Measurements from ENCODE around the gene TELO2. TPM values are rescaled to one million over a fixed set of nuclear protein-coding genes. Genes with fewer than 3 reads are reported as not detected.
A peak's percentile ranks its signal among the peaks of the same experiment; 100 is the strongest.

TELO2 gene
- polyA plus RNA-seq (2013, experiment 1 of 2) = 49.8 TPM
- 34.4 TPM for polyA plus RNA-seq (2013, experiment 2 of 2)

DNA sequence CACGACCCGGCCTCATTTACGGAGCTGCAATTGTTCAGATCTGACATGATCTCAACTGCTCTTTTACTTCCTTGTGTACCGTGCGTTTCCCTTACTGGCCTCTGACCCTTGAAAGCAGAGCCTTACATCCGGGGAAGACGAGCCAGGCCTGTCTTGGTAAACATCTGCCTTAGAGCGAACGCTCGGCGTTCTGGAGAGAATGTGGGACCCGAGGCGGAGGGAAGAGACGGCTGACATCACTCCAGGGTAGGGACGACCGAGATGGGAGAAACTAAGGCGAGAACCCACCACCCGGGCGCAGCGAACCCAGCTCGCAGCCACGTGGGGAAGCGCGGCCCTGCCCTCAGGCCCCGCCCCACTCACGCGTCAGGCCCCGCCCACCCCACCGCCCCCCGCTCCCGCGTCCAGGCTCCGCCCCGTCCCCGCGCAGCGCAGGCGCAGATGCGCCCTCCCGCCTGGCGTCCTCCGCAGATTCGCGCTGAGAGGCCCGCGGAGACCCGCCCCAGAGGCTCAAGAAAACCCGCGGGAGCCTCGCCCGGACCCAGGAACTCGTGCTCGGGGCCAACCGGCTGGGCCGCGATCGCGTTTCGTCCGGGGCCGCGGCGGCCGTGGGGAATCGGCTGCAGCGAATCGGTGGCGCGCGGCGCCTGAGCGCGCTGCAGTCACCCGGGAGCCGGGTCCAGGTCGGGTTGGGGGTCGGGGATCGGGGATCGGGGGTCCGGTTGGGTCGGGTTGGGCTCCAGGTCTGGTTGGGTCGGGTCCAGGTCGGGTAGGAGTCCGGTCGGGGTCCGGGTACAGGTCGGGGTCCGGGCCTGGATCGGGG lies at the start of gene TELO2:
Gene TELO2, plus strand, starts transcription at position 438 of the 823 bp plus-strand sequence. CDS start 922 bp downstream, outside the sequence.
- Histone ChIP-seq H3K27me3 (ENCODE audit: insufficient read depth, low read length) (0 out of 2 replicates have a peak, but pooled peaks cover 2% of the 10 kb centered on the region), H3K27ac (ENCODE audit: low read depth, low read length) (peak within 1 kb of the TSS; percentile 87), H3K4me3 (ENCODE audit: low read length) (peak within 1 kb of the TSS; percentile 78), H3K36me3 (ENCODE audit: insufficient read depth, low read length) (peaks cover 35% of the 10 kb centered on the region), H3K4me1 (ENCODE audit: insufficient read depth, low read length) (no peaks in the 10 kb centered on the region), H3K9me3 (ENCODE audit: insufficient read depth, low read depth, low read length) (no peaks in the 10 kb centered on the region), H3K9ac (ENCODE audit: low read depth, low read length) (peak within 1 kb of the TSS; percentile 92)
- WGBS = 1% methylated on average over 88 of the region's 89 CpGs

DNA sequence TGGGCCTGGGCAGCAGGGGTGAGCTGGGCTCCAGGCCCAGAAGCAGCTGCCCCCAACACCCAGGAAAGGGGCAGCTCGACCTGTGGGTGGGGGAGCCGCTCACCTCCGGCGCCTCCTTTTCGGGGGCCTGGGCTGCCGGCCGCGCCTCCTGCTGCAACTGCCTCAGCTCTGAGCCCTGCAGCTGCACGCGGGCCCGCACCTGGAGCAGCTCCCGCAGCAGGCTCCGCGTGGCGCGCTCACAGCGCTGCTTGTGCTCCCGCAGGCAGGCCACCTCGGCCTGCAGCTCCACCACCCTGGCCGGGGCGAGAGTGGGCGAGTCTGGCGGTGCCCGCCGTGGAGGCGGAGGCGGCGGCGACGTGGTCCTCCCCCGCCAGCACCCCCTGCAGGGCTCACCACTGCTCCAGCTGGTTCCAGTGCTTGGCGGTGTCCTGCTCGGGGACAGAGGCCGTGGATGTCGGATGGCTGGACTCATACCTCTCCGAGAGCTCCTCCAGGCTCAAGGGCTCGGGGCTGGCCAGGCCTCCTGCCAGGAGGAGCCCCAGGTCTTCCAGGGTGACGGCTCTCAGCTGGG lies 49.7 kb upstream of the TELO2 start:
- Histone ChIP-seq H3K36me3 (ENCODE audit: insufficient read depth, low read length) (peaks cover 15% of the 10 kb centered on the region), H3K4me1 (ENCODE audit: insufficient read depth, low read length) (no peaks in the 10 kb centered on the region), H3K4me3 (ENCODE audit: low read length) (no peak overlapping the region), H3K27me3 (ENCODE audit: insufficient read depth, low read length) (no peaks in the 10 kb centered on the region), H3K9ac (ENCODE audit: low read depth, low read length) (no peak overlapping the region; the same call in 1 of the 2 replicates), H3K27ac (ENCODE audit: low read depth, low read length) (no peak overlapping the region), H3K9me3 (ENCODE audit: insufficient read depth, low read depth, low read length) (no peaks in the 10 kb centered on the region)
- 89% methylated on average over 38 of the region's 38 CpGs for WGBS

DNA sequence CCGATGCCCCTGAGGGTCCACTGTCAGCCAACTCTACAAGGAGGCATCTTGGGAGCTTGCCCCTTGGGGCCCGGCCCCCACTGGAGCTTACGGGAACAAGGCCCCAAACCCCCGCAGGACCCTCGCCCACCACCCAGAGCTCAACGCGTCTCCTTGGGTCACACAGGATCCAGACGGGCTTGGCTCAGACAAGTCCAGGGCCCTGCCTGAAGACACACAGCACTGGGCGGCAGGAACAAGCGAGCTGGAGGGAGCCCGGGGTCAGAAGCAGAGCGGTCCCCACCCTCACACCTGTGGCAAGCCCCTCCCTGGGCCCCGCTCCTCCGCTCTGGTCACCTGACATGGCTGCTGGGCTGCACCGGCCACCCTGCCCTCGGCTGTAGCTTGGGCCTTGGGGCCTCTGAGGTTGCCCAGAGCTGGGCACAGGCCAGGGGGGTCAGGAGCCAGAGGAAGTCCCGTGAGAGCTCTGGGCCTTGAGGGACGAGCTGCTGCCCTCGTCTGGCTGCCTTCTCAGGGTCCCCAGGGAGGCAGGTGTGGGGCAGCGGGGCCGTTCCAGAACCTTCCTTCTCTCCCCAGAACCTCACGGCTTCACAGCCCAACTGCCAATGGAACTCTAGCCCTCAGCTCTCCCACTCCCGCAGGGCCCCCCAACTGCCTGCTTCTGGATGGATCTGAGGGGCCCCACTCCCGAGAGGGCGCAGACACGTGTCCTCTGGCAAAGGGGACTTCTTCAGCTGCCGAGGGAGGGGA lies 49.0 kb upstream of the TELO2 start, which contains the start of gene CCDC154:
Gene CCDC154, minus strand, starts transcription at position 577 of the 750 bp plus-strand sequence. Its CDS starts 234 bp downstream, at position 343.
- 92% methylated on average over 27 of the region's 27 CpGs for WGBS
- Histone ChIP-seq H3K27ac (ENCODE audit: low read depth, low read length) (no peak within 1 kb of the TSS), H3K4me3 (ENCODE audit: low read length) (no peak within 1 kb of the TSS), H3K4me1 (ENCODE audit: insufficient read depth, low read length) (no peaks in the 10 kb centered on the region), H3K27me3 (ENCODE audit: insufficient read depth, low read length) (no peaks in the 10 kb centered on the region), H3K9ac (ENCODE audit: low read depth, low read length) (no peak within 1 kb of the TSS; the same call in 1 of the 2 replicates), H3K9me3 (ENCODE audit: insufficient read depth, low read depth, low read length) (no peaks in the 10 kb centered on the region), H3K36me3 (ENCODE audit: insufficient read depth, low read length) (peaks cover 16% of the 10 kb centered on the region)

DNA sequence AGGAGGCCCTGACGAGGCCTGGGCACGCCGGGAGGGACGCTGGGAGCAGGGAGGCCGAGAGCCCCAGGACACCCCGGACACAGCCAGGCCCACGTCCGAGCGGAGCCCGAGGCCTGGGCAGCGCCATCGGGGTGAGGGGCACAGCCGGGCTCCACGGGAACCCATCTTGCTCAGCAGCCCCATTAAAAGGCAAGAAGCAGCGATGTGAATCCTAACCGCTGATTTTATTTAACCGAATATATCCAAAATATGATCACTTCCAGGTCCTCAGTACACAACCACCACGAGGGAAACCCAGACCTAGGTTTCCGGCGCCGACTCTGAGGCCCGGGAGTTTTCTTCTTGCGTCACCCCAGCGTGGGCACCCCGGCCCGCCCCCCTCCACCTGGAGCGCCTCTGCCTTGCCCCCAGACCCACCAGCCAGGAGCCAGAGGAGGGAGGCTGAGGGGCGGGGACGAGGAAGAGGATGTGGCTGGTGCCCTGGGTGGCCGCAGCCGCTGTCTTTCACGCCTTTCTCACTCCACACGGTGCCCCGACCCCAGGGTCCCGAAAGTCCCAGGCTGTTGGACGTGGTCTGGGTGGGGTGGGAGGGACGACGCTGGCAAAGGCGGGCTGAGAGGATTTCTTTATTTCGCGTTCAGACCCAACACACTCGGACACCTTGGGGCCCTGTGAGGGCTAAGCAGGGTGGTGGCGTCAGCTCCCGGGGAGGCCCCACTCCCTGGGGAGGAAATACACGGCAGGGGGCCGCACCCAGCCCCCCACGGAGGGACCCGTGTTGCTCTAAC lies 48.2 kb upstream of the TELO2 start:
- H3K4me3 ChIP-seq (ENCODE audit: low read length) = no peak overlapping the region
- 94% methylated on average over 48 of the region's 48 CpGs for WGBS
- H3K4me1 ChIP-seq (ENCODE audit: insufficient read depth, low read length) = no peaks in the 10 kb centered on the region

DNA sequence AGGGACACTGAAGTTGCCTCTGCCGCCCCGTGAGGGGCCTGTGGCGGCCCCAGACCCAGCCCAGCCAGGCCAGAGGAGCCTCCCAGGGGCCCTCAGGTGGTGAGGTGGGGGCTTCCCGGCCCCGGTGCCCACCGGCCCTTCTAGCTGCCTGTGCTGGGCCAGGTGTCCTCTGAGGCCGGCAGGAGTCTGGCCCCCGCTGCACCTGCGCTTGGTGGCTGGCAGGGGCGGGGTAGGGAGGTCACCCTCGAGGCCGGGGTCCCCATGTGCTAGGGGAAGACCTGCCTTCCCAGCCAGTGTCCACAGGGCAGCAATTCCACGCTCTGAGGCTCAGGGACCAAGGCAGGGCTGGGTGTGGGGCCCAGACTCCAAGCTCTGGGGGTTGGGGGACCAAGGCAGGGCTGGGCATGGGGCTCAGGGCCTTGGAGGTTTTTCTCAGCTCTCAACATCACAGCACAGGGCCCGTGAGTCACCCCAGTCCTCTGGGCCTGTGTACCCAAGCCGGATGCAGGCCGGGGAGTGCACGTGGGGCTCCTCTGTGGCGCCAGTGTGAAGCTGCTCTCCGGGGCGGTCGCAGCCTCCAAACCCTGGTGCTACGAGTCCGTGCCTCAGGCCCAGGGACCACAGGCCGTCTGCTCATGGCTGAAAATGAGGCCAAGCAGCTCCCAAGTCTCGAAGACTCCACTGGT lies 47.5 kb upstream of the TELO2 start:
- H3K36me3 ChIP-seq (ENCODE audit: insufficient read depth, low read length) = peaks cover 21% of the 10 kb centered on the region
- H3K9me3 ChIP-seq (ENCODE audit: insufficient read depth, low read depth, low read length) = no peaks in the 10 kb centered on the region
- no peak overlapping the region for H3K27ac ChIP-seq (ENCODE audit: low read depth, low read length)
- H3K27me3 ChIP-seq (ENCODE audit: insufficient read depth, low read length) = no peaks in the 10 kb centered on the region
- no peaks in the 10 kb centered on the region for H3K4me1 ChIP-seq (ENCODE audit: insufficient read depth, low read length)
- H3K9ac ChIP-seq (ENCODE audit: low read depth, low read length) = no peak overlapping the region
- WGBS = 94% methylated on average over 25 of the region's 25 CpGs
- H3K4me3 ChIP-seq (ENCODE audit: low read length) = no peak overlapping the region

More for the DNA sequence above, 48.2 kb upstream of the TELO2 start:
- Histone ChIP-seq H3K9ac (ENCODE audit: low read depth, low read length) (no peak overlapping the region), H3K27me3 (ENCODE audit: insufficient read depth, low read length) (no peaks in the 10 kb centered on the region), H3K9me3 (ENCODE audit: insufficient read depth, low read depth, low read length) (no peaks in the 10 kb centered on the region), H3K36me3 (ENCODE audit: insufficient read depth, low read length) (peaks cover 16% of the 10 kb centered on the region), H3K27ac (ENCODE audit: low read depth, low read length) (no peak overlapping the region)

DNA sequence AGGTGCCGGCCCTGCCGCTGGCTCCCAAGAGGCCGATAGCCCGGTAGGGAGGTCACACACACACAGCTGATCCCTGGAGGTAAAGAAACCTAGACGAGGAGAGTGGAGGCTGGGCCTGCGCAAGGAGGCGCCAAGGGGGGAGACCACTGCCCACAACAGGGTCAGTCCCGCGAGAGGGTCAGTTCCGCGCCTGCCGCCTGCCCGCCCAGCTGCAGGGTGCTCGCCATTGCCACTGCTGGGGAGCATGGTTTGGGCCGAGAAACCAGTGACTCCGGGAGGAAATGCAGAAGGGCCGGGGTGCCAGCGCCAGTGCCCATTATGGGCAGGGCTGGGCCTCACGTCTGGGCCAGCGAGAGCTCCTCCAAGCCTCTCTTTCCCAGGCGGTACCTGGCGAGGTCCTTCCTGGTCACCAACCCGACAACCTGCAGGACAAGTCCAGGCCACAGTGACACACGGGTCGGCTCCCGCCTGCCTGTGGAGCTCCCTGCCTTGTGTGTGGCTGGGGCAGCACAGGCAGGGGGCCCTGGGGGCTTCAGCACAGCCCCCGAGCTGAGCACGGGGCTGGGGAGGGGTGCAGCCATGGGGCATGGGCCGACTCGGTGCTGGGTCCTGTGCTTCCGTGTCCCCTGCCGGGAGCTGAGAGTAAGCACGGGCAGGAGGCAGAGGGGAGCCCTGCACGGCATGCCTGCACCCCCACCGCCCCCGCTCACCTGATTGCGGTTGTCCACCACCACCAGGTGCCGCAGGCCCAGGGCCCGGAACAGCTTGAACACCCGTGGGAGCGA lies 46.7 kb upstream of the TELO2 start:
- Histone ChIP-seq H3K27ac (ENCODE audit: low read depth, low read length) (no peak overlapping the region), H3K9me3 (ENCODE audit: insufficient read depth, low read depth, low read length) (no peaks in the 10 kb centered on the region), H3K4me1 (ENCODE audit: insufficient read depth, low read length) (no peaks in the 10 kb centered on the region), H3K9ac (ENCODE audit: low read depth, low read length) (no peak overlapping the region), H3K27me3 (ENCODE audit: insufficient read depth, low read length) (no peaks in the 10 kb centered on the region), H3K36me3 (ENCODE audit: insufficient read depth, low read length) (peaks cover 28% of the 10 kb centered on the region), H3K4me3 (ENCODE audit: low read length) (no peak overlapping the region)
- WGBS = 96% methylated on average over 41 of the region's 41 CpGs

DNA sequence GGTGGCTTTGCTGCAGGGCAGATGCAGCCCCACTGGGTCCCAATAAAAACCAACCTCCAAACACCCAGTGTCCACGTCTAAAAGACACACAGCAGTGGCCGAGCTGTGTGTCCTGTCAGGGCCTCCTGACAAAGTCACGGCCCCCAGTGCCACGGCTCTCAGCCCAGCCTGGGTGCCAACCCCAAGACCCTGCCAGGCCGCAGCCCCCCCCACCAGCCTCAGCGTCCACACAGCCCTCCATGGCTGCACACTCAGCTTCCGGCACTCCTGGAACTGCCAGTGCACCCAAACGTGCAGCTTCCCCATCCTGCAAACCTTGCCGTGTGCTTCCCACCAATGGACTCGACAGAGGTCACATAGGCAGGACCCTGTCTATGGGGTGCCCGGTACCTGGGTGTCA lies 45.2 kb upstream of the TELO2 start:
- no peaks in the 10 kb centered on the region for H3K4me1 ChIP-seq (ENCODE audit: insufficient read depth, low read length)
- H3K9me3 ChIP-seq (ENCODE audit: insufficient read depth, low read depth, low read length) = no peaks in the 10 kb centered on the region
- H3K9ac ChIP-seq (ENCODE audit: low read depth, low read length) = no peak overlapping the region
- no peaks in the 10 kb centered on the region for H3K27me3 ChIP-seq (ENCODE audit: insufficient read depth, low read length)
- H3K4me3 ChIP-seq (ENCODE audit: low read length) = no peak overlapping the region
- 95% methylated on average over 11 of the region's 11 CpGs for WGBS
- H3K27ac ChIP-seq (ENCODE audit: low read depth, low read length) = no peak overlapping the region
- H3K36me3 ChIP-seq (ENCODE audit: insufficient read depth, low read length) = peaks cover 41% of the 10 kb centered on the region

DNA sequence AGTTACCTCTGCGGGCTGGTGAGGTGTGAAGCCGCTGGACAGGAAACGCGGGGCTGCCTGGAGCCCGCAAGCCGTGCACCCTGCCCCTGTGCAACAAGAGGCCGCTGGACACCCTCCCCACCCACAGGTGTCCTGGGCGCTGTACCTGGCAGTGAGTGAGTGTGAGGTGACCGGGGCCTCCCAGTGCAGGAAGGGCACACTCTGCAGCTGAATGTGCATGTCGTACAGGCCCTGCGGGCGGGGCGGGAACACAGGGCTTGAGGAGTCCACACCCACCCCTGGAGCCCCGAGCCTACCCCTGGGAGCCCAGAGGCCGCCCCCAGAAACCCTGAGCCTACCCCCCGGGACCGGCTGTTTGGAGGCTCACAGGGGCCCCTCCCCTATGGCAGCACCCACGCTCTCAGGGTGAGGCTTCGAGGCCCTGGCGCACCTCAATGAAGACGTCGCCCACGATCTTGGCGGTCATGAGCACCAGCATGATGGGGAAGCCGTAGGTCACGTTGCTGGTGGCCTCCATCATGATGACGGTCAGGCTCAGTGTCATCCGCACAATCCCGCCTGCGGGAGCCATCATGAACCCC lies 44.5 kb upstream of the TELO2 start:
- Histone ChIP-seq H3K9me3 (ENCODE audit: insufficient read depth, low read depth, low read length) (no peaks in the 10 kb centered on the region), H3K9ac (ENCODE audit: low read depth, low read length) (no peak overlapping the region), H3K36me3 (ENCODE audit: insufficient read depth, low read length) (peaks cover 47% of the 10 kb centered on the region)

DNA sequence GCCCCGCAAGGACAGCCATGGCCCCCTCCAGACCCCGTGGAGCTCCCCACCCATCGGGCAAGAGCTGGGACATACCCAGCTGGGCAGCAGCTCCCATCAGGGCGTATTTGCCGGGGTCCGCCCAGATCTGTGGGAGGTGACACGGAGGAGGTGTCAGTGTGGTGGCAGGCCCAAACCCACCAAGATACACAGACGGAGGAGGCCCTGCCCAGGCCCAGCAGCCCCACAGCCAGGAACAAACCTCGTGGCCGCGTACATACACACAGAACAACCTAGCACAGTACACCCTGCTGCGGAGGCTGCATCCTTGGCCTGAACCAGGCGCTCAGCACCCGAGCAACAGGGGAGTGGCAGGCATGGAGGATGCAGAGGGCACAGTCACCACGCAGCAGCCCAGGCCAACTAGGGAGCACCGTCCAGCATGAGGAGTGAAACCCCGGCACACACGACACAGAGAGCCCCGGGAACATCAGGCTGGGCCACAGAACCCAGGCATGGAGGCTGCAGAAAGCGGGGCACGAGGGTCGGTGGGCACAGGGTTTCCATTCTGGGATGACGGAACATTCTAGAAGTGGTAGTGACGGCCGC lies 43.9 kb upstream of the TELO2 start:
- H3K4me1 ChIP-seq (ENCODE audit: insufficient read depth, low read length) = no peaks in the 10 kb centered on the region
- no peaks in the 10 kb centered on the region for H3K27me3 ChIP-seq (ENCODE audit: insufficient read depth, low read length)
- 96% methylated on average over 25 of the region's 25 CpGs for WGBS
- no peak overlapping the region for H3K4me3 ChIP-seq (ENCODE audit: low read length)
- H3K27ac ChIP-seq (ENCODE audit: low read depth, low read length) = no peak overlapping the region
- H3K9me3 ChIP-seq (ENCODE audit: insufficient read depth, low read depth, low read length) = no peaks in the 10 kb centered on the region
- H3K9ac ChIP-seq (ENCODE audit: low read depth, low read length) = no peak overlapping the region
- H3K36me3 ChIP-seq (ENCODE audit: insufficient read depth, low read length) = peaks cover 54% of the 10 kb centered on the region

More for the DNA sequence above, 44.5 kb upstream of the TELO2 start:
- Histone ChIP-seq H3K27ac (ENCODE audit: low read depth, low read length) (no peak overlapping the region), H3K4me1 (ENCODE audit: insufficient read depth, low read length) (no peaks in the 10 kb centered on the region), H3K4me3 (ENCODE audit: low read length) (no peak overlapping the region), H3K27me3 (ENCODE audit: insufficient read depth, low read length) (no peaks in the 10 kb centered on the region)
- WGBS = 92% methylated on average over 30 of the region's 30 CpGs
